ENCODE results near the gene TUBB4A. TPM values are rescaled to one million over a fixed set of nuclear protein-coding genes. Genes with fewer than 3 reads are reported as not detected.

Gene TUBB4A
- total and polyA plus RNA-seq, 2 experiments from 2014 or later = not detected

GRCh38 chr19:6516018-6516658 is 14.0 kb upstream of the TUBB4A start:
- Histone ChIP-seq H3K9me3 (ENCODE audit: low read depth) (no peaks in the 10 kb centered on the region), H3K27ac (peak overlapping the region; percentile 44), H3F3A (ENCODE audit: insufficient read depth) (0 out of 2 replicates have a peak, but pooled peaks cover 3% of the 10 kb centered on the region), H3K79me2 (ENCODE audit: insufficient read depth) (no peaks in the 10 kb centered on the region), H3K36me3 (ENCODE audit: low read depth) (no peaks in the 10 kb centered on the region), H3K9ac (peak overlapping the region; percentile 77), H3K9me2 (ENCODE audit: insufficient read depth) (no peaks in the 10 kb centered on the region), H3K4me1 (ENCODE audit: insufficient read depth) (peaks cover 7% of the 10 kb centered on the region), H2AFZ (peak overlapping the region; percentile 96), H3K27me3 (replicated peaks; ENCODE audit: insufficient read depth) (no peaks in the 10 kb centered on the region), H3K4me3 (peak overlapping the region; percentile 84), H3K4me2 (ENCODE audit: unreplicated experiment) (peak overlapping the region; percentile 93), H4K20me1 (ENCODE audit: insufficient read depth) (no peaks in the 10 kb centered on the region)
- peak; percentile 97 for DNase-seq
- WGBS, 2 experiments (ENCODE audit: low coverage in 1 of 2, low lambda C conversion rate in 2 of 2, missing lambda C conversion rate in 2 of 2) = 0 to 1% methylated on average over 24 to 26 of the region's 26 CpGs
- TF ChIP-seq EZH2 (IDR thresholded peaks at IDR 0.05; ENCODE audit: insufficient read depth, poor library complexity, severe bottlenecking) (no peak), EZH2phosphoT487 (IDR thresholded peaks at IDR 0.05; ENCODE audit: insufficient read depth, low read depth) (no peak)
- in situ Hi-C loops (cut with MboI) = loop anchor here (10.0 kb wide), 1 partner anchor 349 kb away; no protein-coding TSS in a partner anchor

GRCh38 chr19:6514926-6515544 is 12.9 kb upstream of the TUBB4A start:
- in situ Hi-C loops (cut with MboI) = loop anchor here (10.0 kb wide), 1 partner anchor 350 kb away; no protein-coding TSS in a partner anchor
- Histone ChIP-seq H3F3A (ENCODE audit: insufficient read depth) (0 out of 2 replicates have a peak, but pooled peaks cover 3% of the 10 kb centered on the region), H3K9ac (no peak overlapping the region), H3K27me3 (replicated peaks; ENCODE audit: insufficient read depth) (no peaks in the 10 kb centered on the region), H4K20me1 (ENCODE audit: insufficient read depth) (no peaks in the 10 kb centered on the region), H2AFZ (no peak overlapping the region), H3K27ac (no peak overlapping the region), H3K9me2 (ENCODE audit: insufficient read depth) (no peaks in the 10 kb centered on the region), H3K4me3 (no peak overlapping the region), H3K4me1 (ENCODE audit: insufficient read depth) (peaks cover 7% of the 10 kb centered on the region), H3K36me3 (ENCODE audit: low read depth) (no peaks in the 10 kb centered on the region), H3K4me2 (ENCODE audit: unreplicated experiment) (no peak overlapping the region), H3K9me3 (ENCODE audit: low read depth) (no peaks in the 10 kb centered on the region), H3K79me2 (ENCODE audit: insufficient read depth) (no peaks in the 10 kb centered on the region)
- no peak for DNase-seq
- WGBS, 2 experiments (ENCODE audit: low coverage in 1 of 2, low lambda C conversion rate in 2 of 2, missing lambda C conversion rate in 2 of 2) = 86 to 88% methylated on average over 14 to 15 of the region's 15 CpGs
- no peak for TF ChIP-seq EZH2 (IDR thresholded peaks at IDR 0.05; ENCODE audit: insufficient read depth, poor library complexity, severe bottlenecking)
- TF ChIP-seq EZH2phosphoT487 (IDR thresholded peaks at IDR 0.05; ENCODE audit: insufficient read depth, low read depth) = no peak

DNA sequence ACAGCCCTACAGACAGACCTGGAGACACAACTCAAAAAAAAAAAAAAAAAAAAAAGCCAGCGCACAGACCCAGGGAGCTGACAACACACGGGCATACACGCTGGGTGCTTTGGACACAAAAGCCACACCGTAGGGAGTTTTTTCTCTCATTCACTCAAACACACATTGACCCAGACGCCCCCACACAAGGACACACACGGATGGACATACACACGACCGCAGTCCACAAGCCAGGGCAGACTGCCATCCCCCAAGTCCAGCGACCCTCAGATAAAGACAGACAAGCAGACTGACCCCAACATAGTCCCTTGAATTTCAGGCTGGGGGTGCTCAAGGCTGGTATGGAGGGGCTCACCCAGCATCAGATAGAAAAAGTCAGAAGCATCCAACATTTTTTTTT is 12.0 kb upstream of the TUBB4A start:
- Histone ChIP-seq H3K9ac (no peak overlapping the region), H3K36me3 (ENCODE audit: low read depth) (no peaks in the 10 kb centered on the region), H3K27ac (no peak overlapping the region), H3K4me2 (ENCODE audit: unreplicated experiment) (no peak overlapping the region), H3K9me3 (ENCODE audit: low read depth) (no peaks in the 10 kb centered on the region), H3K27me3 (replicated peaks; ENCODE audit: insufficient read depth) (no peaks in the 10 kb centered on the region), H4K20me1 (ENCODE audit: insufficient read depth) (no peaks in the 10 kb centered on the region), H3K4me1 (ENCODE audit: insufficient read depth) (peaks cover 2% of the 10 kb centered on the region), H2AFZ (no peak overlapping the region), H3K9me2 (ENCODE audit: insufficient read depth) (no peaks in the 10 kb centered on the region), H3K4me3 (no peak overlapping the region), H3K79me2 (ENCODE audit: insufficient read depth) (no peaks in the 10 kb centered on the region), H3F3A (ENCODE audit: insufficient read depth) (0 out of 2 replicates have a peak, but pooled peaks cover 2% of the 10 kb centered on the region)
- TF ChIP-seq EZH2phosphoT487 (IDR thresholded peaks at IDR 0.05; ENCODE audit: insufficient read depth, low read depth) (no peak), EZH2 (IDR thresholded peaks at IDR 0.05; ENCODE audit: insufficient read depth, poor library complexity, severe bottlenecking) (no peak)
- WGBS, 2 experiments (ENCODE audit: low coverage in 1 of 2, low lambda C conversion rate in 2 of 2, missing lambda C conversion rate in 2 of 2) = 74 to 77% methylated on average over 9 of the region's 9 CpGs
- no peak for DNase-seq
- in situ Hi-C loops (cut with MboI) = loop anchor here (10.0 kb wide), 1 partner anchor 351 kb away; no protein-coding TSS in a partner anchor

- H3K9ac ChIP-seq = no peak overlapping the region
- H3K79me2 ChIP-seq (ENCODE audit: insufficient read depth) = no peaks in the 10 kb centered on the region
- no peaks in the 10 kb centered on the region for H3F3A ChIP-seq (ENCODE audit: insufficient read depth)
- TF ChIP-seq EZH2phosphoT487 (IDR thresholded peaks at IDR 0.05; ENCODE audit: insufficient read depth, low read depth) = no peak
- TF ChIP-seq EZH2 (IDR thresholded peaks at IDR 0.05; ENCODE audit: insufficient read depth, poor library complexity, severe bottlenecking) = no peak
- in situ Hi-C loops (cut with MboI) = loop anchor here (10.0 kb wide), 1 partner anchor 354 kb away; no protein-coding TSS in a partner anchor
- 75 to 83% methylated on average over 7 of the region's 7 CpGs for WGBS, 2 experiments (ENCODE audit: low coverage in 1 of 2, low lambda C conversion rate in 2 of 2, missing lambda C conversion rate in 2 of 2)
- H3K4me1 ChIP-seq (ENCODE audit: insufficient read depth) = no peaks in the 10 kb centered on the region
- H3K4me2 ChIP-seq (ENCODE audit: unreplicated experiment) = no peak overlapping the region
- no peak for DNase-seq
- no peak overlapping the region for H3K4me3 ChIP-seq
- H3K9me3 ChIP-seq (ENCODE audit: low read depth) = no peaks in the 10 kb centered on the region
- no peaks in the 10 kb centered on the region for H3K27me3 ChIP-seq (replicated peaks; ENCODE audit: insufficient read depth)
- H2AFZ ChIP-seq = no peak overlapping the region
- no peaks in the 10 kb centered on the region for H4K20me1 ChIP-seq (ENCODE audit: insufficient read depth)
- no peaks in the 10 kb centered on the region for H3K9me2 ChIP-seq (ENCODE audit: insufficient read depth)
- H3K36me3 ChIP-seq (ENCODE audit: low read depth) = no peaks in the 10 kb centered on the region
- H3K27ac ChIP-seq = no peak overlapping the region
Observed at GRCh38 chr19:6510618-6511017, 8.5 kb upstream of the TUBB4A start.

Data from GM23248 (cell line).